Measurements from ENCODE around the gene CHD6.

The CHD6 gene

DNA sequence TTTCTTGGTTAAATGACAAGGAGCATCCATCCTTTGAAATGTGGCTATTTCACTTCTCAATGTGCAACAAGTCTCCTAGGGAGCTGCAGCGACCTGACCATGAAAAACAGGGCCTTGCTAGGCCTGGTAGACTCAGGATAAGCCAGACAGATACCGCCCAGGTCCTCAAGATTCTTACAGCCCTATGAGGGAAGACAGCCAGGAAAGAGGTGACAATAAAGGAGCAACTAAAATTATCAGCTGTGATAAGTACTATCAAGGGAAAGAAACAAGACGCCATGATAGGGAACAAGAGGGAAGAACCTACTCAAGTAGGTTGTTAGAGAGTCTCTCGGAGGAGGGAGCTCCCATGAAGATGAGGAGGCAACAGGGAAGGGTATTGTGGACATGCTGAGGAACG is 200.1 kb downstream of the CHD6 start:
- no peak for DNase-seq

- no peak for DNase-seq
Observed at GRCh38 chr20:41415191-41415590, 203.0 kb downstream of the CHD6 start.

DNA sequence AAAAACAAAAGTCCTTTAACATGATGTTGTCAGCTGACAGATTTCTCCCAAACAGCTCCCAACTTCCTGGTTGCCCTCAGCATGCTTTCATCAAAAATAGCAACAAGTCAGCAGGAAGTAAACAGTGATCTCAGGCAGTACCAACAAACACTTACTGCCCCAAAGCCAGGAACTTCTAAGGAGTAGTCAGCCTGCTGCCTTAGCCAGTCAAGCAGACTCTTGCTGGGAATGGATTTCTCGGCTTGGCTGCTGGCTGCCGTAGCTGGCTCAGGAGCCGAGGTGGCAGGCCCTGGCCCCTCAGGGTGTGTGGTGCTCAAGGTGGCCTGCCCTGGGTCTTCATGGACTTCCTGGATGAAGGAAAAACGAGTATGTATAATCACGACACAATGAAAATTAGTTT is 205.0 kb downstream of the CHD6 start:
- no peak for DNase-seq

GRCh38 chr20:41412324-41413120 is 205.7 kb downstream of the CHD6 start:
- DNase-seq, result no peak

- no peak for DNase-seq
Observed at GRCh38 chr20:41411391-41411847, 206.8 kb downstream of the CHD6 start.

GRCh38 chr20:41408986-41409385 is 209.2 kb downstream of the CHD6 start:
- DNase-seq, result no peak

GRCh38 chr20:41408156-41408794 is 209.9 kb downstream of the CHD6 start:
- no peak for DNase-seq

- DNase-seq, result no peak
Observed at GRCh38 chr20:41407607-41408006, 210.6 kb downstream of the CHD6 start.

- no peak for DNase-seq
Observed at GRCh38 chr20:41406896-41407444, 211.2 kb downstream of the CHD6 start.

GRCh38 chr20:41406353-41406752 is 211.8 kb downstream of the CHD6 start:
- no peak for DNase-seq

GRCh38 chr20:41405436-41405835 is 212.7 kb downstream of the CHD6 start:
- no peak for DNase-seq

DNA sequence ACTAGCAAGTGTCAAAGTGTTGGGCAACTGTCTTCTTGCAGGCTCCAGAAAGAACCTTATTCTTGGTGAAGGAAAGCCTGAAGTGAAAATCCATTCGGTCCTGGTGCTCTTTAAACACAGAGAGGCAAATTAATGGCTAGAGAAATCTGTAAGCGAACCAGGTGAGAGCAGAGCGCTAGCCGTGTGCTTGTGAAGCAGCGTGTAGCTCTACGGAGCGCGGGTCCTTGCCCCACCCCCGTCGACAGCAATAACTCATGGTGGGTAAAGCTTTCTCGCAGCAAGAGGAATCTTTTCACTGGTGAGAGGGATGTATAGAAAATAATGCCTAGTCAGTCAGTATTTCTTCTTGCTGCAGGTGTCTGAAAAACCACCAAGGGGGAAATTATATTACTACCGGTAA is 214.6 kb downstream of the CHD6 start:
- DNase-seq, result no peak

DNA sequence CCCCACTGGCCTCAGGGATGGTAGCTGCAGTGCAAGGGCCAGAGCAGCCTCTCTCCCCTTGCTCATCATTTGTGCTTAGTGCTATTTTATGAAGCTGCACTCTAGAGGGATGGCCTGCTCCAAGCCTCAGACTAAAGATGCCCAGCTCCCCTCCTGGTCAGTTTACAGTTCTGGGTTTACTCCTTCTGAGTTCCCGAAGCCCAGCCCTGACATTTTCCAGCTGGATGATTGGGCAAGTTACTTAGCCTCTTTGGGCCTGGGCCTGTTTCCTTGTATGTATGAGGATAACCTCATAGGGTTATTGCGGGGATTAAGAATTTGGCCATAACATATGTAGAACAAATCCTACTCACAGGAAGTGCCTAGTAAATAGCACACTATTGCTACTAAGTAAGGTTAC is 219.8 kb downstream of the CHD6 start:
- no peak for DNase-seq

DNA sequence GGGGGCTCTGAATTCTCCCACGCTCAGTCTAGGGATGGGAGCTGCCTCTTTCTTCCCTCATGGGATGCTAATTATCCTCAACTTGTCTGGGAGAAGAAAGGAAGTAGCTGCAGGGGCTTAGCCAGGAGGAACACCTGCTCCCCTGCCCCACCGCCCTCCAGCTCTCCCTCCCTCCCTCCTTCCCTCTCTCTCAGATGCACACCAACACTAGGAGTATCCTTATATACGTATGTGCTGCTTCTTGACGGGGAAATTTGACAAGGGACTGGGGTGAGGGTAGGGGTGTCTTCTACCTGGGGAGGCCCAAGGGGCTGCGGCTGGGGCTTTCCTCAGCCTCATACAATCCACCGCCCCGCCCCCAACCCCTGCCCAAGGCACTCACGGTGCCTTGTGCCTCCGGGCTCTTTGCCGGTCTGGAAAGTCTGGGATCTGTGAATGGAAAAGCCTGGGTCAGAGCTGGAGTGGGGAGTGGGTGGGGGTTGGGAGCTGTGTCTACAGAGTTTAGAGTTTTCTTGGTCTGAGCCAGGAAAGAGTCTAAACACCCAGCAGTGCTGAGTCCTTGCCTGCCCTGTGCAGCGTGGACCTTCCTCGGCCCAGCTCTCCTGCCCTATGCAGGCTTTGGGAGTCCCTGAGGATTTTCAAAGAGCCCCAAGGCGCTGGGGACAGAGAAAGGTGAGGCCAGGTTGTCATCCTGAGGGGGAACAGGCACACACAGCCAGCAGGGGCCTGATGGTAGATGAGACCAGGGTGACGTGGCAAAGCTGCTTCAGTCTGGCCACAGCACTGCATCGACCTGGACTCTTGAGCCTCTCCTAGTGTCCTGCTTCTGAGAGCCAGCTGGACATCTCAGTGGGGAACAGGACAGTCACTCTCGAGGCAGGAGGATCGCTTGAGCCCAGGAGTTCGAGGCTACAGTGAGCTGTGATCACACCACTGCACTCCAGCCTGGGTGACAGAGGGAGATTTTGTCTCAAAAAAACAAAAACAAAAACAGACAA is 222.2 kb downstream of the CHD6 start:
- DNase-seq, result no peak

- DNase-seq, result no peak
Observed at GRCh38 chr20:41394931-41395666, 223.1 kb downstream of the CHD6 start.

- DNase-seq, result no peak
Observed at GRCh38 chr20:41394081-41394480, 224.1 kb downstream of the CHD6 start.

- no peak for DNase-seq
Observed at GRCh38 chr20:41393705-41394066, 224.5 kb downstream of the CHD6 start.

DNA sequence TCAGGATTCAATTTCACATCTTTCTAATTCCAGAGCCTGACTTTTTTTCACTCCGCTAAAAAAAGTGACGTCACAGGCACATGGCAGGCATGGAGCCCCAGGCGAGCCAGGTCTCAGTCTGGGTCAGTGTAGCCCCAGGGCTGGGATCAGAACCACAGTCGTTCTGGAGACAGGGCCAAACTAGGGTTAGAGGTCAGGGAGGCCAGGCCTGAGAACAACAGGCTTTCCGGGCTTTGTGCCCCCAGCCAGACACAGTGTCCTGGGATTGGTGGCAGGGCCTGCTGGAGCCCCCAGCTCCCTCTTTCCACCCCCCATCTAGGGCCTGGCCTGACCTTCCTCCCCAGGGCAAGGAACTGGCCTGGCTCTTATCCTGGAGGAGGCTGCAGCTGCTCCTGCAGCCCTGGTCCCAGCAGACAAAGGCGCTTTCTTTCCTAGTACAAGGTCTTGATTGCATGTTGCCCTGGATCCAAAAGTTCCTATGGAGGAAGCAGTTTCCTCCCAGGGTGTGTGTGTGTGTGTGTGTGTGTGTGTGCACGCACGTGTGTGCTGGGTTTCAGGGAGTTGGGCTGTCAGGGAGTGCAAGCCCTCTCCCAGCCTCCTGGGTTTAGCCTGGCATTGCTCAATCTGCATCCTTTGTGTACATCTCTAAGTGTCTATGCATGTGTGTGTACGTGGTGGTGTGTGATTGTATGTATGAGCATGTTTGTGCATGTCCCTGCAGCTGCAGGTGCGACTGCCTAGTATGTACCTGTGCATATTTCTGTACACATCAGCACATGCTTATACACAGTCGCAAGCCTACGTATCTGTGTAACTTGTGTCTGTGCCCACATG is 225.1 kb downstream of the CHD6 start:
- DNase-seq, result no peak

DNA sequence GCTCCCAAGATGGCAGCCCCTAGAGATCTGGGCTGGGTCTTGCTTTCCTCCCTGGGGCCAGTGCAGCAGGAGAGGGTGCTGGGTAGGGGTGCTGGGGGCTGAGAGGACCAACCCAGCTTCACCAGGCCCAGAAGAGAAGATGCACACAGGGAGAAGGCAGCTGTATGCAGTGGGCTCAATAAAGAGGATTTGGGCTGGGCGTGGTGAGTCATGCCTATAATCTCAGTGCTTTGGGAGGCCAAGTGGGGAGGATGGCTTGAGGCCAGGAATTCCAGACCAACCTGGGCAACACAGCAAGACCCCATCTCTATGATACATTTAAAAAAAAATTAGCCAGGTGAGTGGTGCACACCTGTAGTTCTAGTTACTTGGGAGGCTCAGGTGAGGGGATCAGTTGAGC is 225.9 kb downstream of the CHD6 start:
- no peak for DNase-seq

GRCh38 chr20:41391587-41392001 is 226.6 kb downstream of the CHD6 start:
- no peak for DNase-seq

DNA sequence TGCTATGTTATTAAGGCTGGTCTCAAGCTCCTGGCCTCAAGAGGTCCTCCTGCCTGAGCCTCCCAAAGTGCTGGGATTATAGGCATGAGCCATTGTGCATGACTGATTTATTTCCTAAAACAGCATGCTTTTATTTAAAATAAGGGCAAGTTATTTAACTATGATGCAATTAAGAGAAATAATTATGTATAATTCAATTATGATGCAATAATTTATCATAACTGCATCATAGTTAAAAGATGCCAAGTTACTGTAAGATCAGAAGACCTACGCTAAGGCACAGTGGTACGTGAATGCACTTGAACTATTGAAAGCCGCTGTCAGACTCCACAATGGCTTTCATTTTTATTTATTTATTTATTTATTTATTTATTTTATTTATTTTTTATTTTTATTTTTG is 227.3 kb downstream of the CHD6 start:
- no peak for DNase-seq
